Measurements from ENCODE around the gene ZRANB2. TPM values are rescaled to one million over a fixed set of nuclear protein-coding genes. Genes with fewer than 3 reads are reported as not detected.

The ZRANB2 gene
- total RNA-seq, 8 experiments from 2014 or later: 84.9 to 155 (median 111) TPM

DNA sequence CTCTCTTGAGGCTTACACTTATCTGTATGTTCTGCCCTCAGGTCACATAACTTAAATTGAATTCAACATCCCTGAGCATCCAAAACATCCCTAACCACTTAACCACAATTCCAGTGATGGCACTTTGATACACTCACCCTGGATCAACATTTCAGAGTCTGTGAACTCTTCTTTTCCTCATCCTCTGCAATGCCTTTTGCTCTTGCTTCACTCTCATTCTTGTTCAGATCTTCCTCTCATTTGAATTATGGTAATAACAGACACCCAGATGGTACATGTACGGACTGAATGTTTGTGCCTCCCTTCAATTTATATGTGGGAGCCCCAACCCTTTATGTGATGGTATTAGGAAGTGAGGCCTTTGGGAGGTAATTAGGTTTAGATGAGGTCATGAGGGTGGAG lies 66.7 kb downstream of the ZRANB2 start:
- in situ Hi-C loops (cut with MboI; ENCODE audit: low pct_unique_long_range_greater_than_20kb in 2 of 9, low sequenced_read_pairs in 9 of 9, unreplicated experiment in 9 of 9): no loop called here

More for the DNA sequence above, 66.7 kb downstream of the ZRANB2 start:
- no peak overlapping the region for H3K4me3 ChIP-seq
- WGBS, 10 experiments: 29 to 100% (median 78%) methylated on average over 1 of the region's 1 CpG; no CpG with 5 or more reads in 5 of the 10 experiments
- H3K27ac ChIP-seq: no peak overlapping the region
- ATAC-seq (replicated peaks in 6 of 8): peak in 3 of 8 experiments; percentile 51 to 95 (median 90)
- H3K4me1 ChIP-seq (replicated peaks in 1 of 2): peaks cover 0 to 8% of the 10 kb centered on the region in 2 donors

Other genes starting within 250 kb of the ZRANB2 start
- 10 to 100 TPM in 3 of 8 experiments, 1 to 10 TPM in 5; 2.1 to 46.9 (median 8.3) TPM for gene PTGER3, start 33.2 kb downstream of the ZRANB2 start, total RNA-seq

Measured in motor neuron (in vitro differentiated cells).